Activated effector memory CD4-positive, alpha-beta T cell treated with Interleukin-2 at 50 U/mL for 16 hours (primary cell): ENCODE measurements around the gene MAGI1.

Source experiments
- DNase-seq: peaks from one replicate; pipeline ENCODE4 v3.0.0-alpha.2; 2020

MAGI1 gene

GRCh38 chr3:65828706-65829105, 210.0 kb downstream of the MAGI1 start:
- no peak for DNase-seq

- DNase-seq, result no peak
These were observed 211.6 kb downstream of the MAGI1 start for GRCh38 chr3:65827076-65827475.

GRCh38 chr3:65824166-65824565, 214.6 kb downstream of the MAGI1 start:
- DNase-seq, result no peak

GRCh38 chr3:65820600-65820999, 218.1 kb downstream of the MAGI1 start:
- DNase-seq, result no peak

- DNase-seq, result no peak
These were observed 218.8 kb downstream of the MAGI1 start for GRCh38 chr3:65819896-65820295.

- no peak for DNase-seq
These were observed 221.1 kb downstream of the MAGI1 start for GRCh38 chr3:65817553-65818126.

- no peak for DNase-seq
These were observed 222.5 kb downstream of the MAGI1 start for GRCh38 chr3:65816208-65816607.

- no peak for DNase-seq
These were observed 223.7 kb downstream of the MAGI1 start for GRCh38 chr3:65814845-65815578.

- DNase-seq, result no peak
These were observed 226.8 kb downstream of the MAGI1 start for GRCh38 chr3:65811892-65812291.

- no peak for DNase-seq
These were observed 227.5 kb downstream of the MAGI1 start for GRCh38 chr3:65811086-65811761.

GRCh38 chr3:65810302-65810701, 228.4 kb downstream of the MAGI1 start:
- no peak for DNase-seq

- DNase-seq, result no peak
These were observed 229.0 kb downstream of the MAGI1 start for GRCh38 chr3:65809641-65810150.

GRCh38 chr3:65808824-65809223, 229.9 kb downstream of the MAGI1 start:
- DNase-seq, result no peak

- DNase-seq, result no peak
These were observed 230.3 kb downstream of the MAGI1 start for GRCh38 chr3:65808407-65808806.

GRCh38 chr3:65807225-65807624, 231.5 kb downstream of the MAGI1 start:
- no peak for DNase-seq

- DNase-seq, result no peak
These were observed 232.1 kb downstream of the MAGI1 start for GRCh38 chr3:65806600-65806999.

- no peak for DNase-seq
These were observed 242.0 kb downstream of the MAGI1 start for GRCh38 chr3:65796676-65797075.

- DNase-seq, result no peak
These were observed 243.6 kb downstream of the MAGI1 start for GRCh38 chr3:65795166-65795565.

- DNase-seq, result no peak
These were observed 245.1 kb downstream of the MAGI1 start for GRCh38 chr3:65793495-65794200.

- DNase-seq, result no peak
These were observed 250.3 kb downstream of the MAGI1 start for GRCh38 chr3:65788461-65788860.

- no peak for DNase-seq
These were observed 250.9 kb downstream of the MAGI1 start for GRCh38 chr3:65787827-65788226.

GRCh38 chr3:65787340-65787739, 251.4 kb downstream of the MAGI1 start:
- DNase-seq, result no peak

- no peak for DNase-seq
These were observed 251.8 kb downstream of the MAGI1 start for GRCh38 chr3:65786890-65787289.
